GM19025 (cell line): ENCODE measurements around the gene ZMYM3.

ENCODE experiments used
- ATAC-seq: cut with Tn5 transposase; IDR thresholded peaks from one replicate; pipeline ENCODE4 v1.9.1; 2021; ENCODE audit warnings: mild to moderate bottlenecking, low read depth, moderate library complexity; ENCODE audit not compliant: unreplicated experiment

Gene ZMYM3

GRCh38 chrX:71253253-71254091 lies 468 bp downstream of the ZMYM3 start:
- no peak for ATAC-seq

DNA sequence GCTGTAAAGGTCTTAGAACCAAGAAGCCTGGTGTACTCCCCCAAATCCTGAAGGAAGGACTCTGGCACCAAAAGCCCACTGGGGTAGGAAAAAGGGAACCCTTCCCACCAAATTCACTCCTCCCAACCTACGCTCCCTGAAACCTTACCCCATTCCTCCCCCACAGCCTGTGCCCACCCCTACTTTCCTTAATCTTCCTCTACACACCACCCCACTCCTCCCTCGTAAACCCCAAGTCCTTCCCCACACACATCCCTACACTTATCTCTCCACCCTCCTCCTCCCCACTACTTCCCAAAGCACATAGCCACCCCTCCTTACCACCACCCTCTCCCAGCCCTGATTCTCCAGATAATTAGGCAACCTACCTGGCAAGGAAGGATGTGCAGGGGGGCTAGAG lies 1.7 kb downstream of the ZMYM3 start:
- no peak for ATAC-seq

- ATAC-seq = no peak
Measured at GRCh38 chrX:71251466-71251973, 2.4 kb downstream of the ZMYM3 start.

DNA sequence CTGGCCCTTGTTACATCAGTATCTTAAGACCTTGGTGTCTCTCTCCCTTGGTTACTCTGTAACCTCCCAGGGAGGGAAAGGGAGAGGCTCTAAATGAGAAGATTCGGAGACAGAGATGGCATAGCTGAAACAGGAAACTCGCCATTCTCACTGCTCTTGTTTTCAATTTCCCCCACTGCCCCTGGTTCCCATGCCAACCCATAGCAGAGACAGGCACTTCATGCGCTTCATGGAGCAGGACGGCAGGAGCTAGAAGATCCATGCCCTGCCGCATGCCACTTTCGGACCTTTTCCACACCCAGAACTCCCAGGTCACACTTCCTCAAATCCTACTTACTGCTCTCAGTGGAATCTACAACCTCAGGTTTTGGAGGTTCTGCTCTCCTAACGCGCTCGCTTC lies 3.1 kb downstream of the ZMYM3 start:
- no peak for ATAC-seq

DNA sequence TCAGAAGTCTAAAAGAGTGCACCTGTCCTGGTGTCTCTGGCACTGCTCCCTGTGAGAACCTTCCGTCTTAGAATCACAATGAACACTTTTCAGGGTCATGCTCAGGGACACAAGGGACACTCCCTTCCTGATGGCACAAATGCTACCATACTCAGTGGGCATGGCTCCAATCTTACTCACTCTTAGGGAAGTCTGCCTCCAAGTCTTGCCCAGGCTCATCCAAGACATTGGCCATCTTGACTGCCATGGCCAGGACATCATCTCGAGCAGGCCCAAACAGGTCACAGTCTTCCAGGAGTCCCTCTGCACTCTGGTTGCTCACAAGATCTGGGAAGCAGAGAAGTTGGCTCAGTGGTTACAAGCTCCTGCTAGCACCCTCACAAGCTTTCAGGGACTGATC lies 8.8 kb downstream of the ZMYM3 start:
- no peak for ATAC-seq

DNA sequence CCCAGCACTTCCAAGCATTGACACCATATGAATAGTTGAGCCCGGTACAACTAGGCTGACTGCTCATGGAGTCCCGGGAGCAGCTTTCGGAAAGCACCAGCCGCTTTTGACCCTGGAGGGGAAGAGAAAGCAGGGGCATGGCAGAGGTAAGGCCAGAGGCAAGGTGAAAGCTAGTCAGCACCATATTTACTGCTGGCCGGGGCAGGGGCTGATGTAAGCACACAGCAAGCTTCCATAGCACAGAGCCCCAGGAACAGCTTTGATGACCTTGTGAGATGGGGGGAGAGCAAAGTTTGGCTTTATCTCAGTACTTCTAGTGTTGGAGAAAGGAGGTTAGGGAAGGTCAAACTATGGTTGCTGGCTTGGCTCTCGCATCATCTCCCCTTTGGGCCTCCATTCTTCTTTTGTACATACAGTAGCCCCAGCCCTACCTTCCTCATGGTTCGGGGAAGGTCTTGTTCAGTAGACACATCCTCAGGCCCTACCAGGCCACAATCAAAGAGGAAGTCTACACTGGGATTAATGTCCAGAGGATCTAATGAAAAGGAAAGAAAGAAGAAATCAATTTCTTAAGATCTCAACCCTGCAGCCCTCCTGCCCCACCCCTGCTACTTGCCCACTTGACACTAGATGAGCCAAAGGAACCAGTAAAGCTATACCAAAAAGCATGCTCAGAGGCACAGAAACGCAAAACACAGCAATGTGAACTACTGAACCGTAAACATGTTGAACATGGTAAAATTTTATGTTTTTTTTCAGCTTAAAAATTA lies 9.4 kb downstream of the ZMYM3 start:
- ATAC-seq = no peak

GRCh38 chrX:71241301-71241700 lies 12.6 kb downstream of the ZMYM3 start:
- ATAC-seq = no peak

- no peak for ATAC-seq
Measured at GRCh38 chrX:71239781-71240180, 14.2 kb downstream of the ZMYM3 start.

- ATAC-seq = no peak
Measured at GRCh38 chrX:71236836-71237235, 17.1 kb downstream of the ZMYM3 start.

DNA sequence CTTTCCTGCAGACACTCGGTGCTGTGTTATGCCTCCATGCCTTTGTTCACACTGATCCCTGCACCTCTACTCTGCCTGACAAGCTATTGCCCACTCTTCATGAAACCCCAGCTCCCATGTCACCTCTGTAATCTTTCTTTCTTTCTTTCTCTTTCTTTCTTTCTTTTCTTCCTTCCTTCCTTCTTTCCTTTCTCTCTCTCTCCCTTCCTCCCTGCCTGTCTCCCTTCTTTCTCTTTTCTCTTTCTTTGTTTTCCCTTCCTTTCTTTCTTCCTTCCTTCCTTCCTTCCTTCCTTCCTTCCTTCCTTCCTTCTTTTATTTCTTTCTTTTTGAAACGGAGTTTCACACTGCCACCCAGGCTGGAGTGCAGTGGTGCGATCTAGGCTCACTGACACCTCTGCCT lies 18.5 kb downstream of the ZMYM3 start:
- no peak for ATAC-seq

DNA sequence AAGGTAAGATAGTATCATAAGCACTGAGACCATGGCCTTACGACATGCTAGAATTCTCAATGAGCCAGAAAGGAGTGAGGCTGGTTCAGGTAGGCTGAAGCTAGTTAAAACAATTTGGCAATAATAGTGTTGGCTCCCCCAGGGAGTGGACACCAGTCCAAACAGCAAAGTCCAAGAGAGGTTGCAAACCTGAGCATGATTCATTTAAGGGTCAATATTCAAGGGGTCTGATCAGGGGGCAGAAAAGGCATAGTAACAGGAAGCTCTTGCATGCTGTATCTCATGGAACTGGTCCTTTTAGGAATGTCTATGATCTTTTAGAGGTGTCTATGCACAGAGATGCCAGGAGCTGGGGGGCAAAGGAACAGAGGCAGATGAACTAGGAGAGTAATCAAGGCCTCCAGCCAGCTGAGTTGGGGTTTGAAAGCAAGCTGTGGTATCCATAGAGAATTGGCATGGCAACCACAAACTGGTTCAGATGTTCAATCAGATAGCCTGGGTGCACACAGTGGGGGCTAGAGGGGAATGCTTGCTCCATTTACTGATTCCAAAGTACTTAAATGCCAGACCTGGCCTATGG lies 25.8 kb downstream of the ZMYM3 start:
- ATAC-seq = no peak

DNA sequence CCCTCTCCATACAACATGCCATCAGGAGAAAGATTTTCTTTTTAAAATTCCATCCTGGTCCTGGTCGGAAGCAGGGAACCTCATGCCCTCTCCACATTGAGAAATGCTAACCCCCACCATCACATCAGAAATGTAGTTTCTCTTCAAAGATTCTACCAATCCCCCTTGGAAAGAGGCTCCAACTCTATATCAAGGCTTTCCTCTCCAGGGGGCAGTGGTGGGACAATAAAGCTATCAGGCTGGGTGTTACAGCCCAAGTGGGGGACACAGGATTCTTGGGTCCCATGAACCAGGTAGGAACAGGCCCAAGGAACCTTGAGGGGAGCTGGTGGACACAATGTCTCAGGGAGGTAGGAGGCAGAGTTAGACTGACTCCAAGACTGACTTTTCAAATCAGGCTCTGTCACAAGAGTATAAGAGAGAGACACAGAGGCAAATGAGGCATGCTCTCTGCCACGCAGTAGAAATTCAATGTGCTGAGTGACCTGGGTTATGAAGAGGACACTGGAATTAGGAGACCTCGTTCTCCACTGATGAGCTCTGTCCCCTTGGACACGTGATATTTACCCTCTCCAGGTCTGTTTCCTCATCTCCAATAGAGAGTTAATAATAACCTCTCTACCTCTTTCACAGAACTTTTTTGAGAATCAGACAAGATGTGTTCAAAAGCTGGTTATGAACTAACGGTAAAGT lies 26.4 kb downstream of the ZMYM3 start:
- ATAC-seq = no peak

- no peak for ATAC-seq
Measured at GRCh38 chrX:71225676-71226075, 28.3 kb downstream of the ZMYM3 start.

GRCh38 chrX:71225009-71225408 lies 28.9 kb downstream of the ZMYM3 start:
- no peak for ATAC-seq

- no peak for ATAC-seq
Measured at GRCh38 chrX:71224098-71224708, 29.7 kb downstream of the ZMYM3 start.

GRCh38 chrX:71222929-71223328 lies 31.0 kb downstream of the ZMYM3 start, which contains the start of gene GJB1:
Gene GJB1 (plus strand): TSS chrX:71223224. CDS start chrX:71223708, 484 bp downstream.
- ATAC-seq = no peak

GRCh38 chrX:71221145-71221544 lies 32.8 kb downstream of the ZMYM3 start:
- no peak for ATAC-seq

GRCh38 chrX:71217298-71217697 lies 36.6 kb downstream of the ZMYM3 start:
- ATAC-seq = no peak

- ATAC-seq = no peak
Measured at GRCh38 chrX:71216485-71216884, 37.5 kb downstream of the ZMYM3 start.

- no peak for ATAC-seq
Measured at GRCh38 chrX:71215338-71215912, 38.5 kb downstream of the ZMYM3 start.
